LHCN-M2 (cell line): ENCODE results near the gene RAD51B. TPM values are rescaled to one million over a fixed set of nuclear protein-coding genes. Genes with fewer than 3 reads are reported as not detected.

Experiments used
- DNase-seq: peaks from one replicate; pipeline ENCODE4 v3.0.0-alpha.2; 2012; ENCODE audit warnings: low read depth
- total RNA-seq: library from RNA; depleted of rRNA; stranded (reverse); fragments of >200 nt; gene quantifications from 2 replicates; pipeline ENCODE4 v1.2.3, GENCODE V29; 2014

Gene RAD51B
- total RNA-seq, 1 experiment from 2014 or later = 14.5 TPM

DNA sequence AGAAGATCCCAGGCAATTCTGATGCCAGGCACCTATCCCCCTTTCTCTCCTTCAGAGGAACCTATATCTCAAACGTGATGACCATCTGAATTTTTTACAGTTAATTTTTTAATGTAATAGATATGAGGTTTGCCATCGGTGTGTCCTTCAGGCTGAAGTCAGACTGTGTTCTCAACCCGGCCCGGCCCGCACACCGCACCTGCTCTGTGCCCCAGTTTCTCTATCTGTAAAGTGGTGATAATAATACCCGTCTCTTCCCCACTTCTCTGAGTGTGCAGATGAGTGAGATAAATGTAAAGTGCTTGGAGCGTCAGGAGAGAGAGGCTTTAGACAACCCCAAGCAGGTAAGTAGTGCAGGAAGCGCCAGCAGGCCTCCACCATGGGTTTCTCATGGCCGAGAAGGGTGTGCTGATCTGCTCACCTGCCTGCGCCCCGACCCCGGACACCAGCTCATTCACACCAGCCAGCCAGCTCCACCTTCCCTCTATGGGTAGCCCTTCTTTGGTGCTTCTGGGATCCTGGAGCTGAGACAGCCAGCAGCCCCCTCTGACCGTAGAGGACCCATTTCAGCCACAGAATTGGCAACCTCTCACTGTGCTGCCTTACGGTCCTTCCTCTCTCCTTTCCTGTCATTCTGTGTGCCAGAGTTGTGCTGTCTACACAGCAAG lies 893.3 kb downstream of the RAD51B start:
- no peak for DNase-seq

DNA sequence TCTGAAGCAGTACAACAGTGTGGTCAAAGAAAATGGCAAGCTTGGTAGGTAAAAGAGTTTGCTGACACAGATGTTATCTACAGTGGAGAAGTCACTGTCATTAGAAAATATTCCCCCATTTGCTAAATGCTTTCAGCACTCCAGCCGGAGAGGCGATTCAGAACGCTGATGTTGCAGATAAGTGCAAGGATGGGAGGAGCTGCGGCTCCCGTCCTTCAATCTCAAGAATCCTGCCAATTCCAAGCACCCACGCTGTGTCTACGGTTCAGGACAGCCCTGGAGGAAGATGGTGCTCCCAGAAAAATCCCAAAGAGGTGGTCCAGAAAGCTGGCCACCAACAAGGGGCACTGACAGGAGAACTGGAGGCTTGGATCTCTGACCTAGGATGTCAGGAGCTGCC lies 894.2 kb downstream of the RAD51B start:
- no peak for DNase-seq

DNA sequence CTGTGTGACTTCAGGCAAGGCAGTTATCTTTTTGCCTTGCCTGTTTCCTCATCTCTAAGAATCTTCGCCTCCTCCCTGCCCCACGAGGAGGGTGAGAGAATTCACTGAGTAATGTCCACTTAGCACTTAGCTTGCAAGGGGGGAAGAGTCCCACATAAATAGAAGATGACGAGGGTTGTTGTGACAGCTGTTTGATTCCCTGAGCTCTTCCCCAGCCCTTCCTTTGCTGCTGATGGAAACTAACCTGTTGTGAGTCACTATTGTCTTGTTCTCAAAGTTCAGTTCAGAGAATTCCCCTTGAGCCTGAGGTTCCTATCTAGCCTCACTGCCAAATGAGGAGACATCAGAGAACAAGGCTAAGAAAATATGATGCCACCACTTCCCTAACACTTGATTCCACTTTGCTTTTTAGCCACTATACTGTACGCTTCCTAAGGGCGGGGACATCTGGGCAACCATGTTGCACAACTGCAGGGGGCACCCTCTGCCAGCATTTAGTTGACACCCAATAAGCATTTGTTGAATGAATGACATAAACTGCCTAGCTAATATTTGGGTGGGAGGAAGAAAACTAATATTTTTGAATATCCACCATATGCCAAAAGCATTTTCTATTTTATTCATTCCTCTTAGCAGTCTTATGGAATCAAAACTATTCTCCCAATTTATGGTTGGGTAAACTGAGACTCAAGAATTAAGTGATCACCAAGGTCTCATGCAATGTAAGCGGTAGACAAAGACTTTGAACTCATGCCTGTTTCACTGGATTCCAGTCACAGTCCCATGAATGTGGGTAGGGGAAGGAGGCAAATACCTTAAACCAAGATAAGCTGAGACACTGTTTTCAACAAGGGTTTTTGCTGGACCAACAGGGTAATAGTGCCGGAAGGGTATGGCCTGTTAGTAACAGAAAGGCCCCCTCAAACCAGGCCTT lies 895.7 kb downstream of the RAD51B start:
- DNase-seq = peak; percentile 99

DNA sequence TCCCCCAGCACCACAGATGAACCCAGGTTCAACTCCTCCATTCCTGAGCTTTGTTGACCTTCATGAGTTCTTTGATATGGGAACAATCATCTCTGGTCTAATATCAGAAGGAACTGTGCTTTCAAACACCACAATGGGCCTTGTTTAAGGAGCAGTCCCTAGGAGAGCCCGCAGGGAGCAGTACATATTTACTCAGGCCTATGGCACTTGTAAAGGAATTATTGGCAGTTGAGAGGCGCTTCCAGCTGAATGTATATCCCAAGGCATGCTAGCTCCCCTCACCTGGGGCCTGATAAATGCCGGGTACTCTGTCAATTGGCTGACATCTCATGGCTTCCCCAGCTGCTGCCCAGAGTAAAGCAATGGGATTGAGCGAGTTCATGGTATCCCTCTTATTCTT lies 897.1 kb downstream of the RAD51B start:
- DNase-seq = no peak

DNA sequence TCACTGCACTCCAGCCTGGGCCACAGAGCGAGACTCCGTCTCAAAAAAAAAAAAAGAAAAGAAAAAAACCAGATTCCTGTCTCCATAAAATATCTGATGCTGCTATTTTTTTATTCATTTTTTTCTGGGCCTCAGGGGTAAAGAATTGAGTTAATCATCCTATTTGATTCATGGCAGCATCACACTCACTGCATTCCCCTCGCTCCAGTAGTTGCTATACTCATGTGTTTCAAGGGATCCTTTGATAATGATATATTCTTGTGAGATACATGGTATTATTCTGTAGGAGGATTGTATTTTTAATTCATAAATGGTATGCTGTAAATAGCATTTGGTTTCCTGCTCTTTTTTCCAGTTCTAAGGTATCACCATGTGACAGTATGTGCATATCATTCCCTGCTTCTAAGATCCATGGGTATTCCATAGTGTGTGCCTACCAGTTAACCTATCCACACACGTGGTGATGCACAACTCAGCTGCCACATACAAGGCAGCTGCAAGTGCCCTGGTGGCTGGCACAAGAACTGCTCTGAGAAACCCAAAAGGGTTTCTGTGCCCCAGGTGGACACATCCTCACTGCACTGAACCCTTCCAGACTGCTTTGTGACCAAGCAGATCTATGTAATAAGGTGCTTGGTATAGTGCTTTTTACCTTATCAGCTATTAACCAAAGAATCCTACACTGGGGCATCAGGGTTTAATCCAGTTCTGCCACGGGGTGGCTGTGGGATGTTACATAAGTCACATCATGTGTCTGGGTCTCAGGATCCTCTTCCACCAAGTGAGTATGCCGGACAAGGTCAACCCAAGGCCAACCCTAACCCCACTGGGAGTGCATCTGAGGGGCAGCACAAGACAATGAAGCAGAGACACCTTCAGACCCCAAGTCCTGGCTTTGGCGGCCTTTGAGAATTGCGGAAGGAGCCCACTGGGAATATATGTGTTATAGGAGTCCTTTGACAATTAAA lies 898.7 kb downstream of the RAD51B start:
- DNase-seq = peak; percentile 49

DNA sequence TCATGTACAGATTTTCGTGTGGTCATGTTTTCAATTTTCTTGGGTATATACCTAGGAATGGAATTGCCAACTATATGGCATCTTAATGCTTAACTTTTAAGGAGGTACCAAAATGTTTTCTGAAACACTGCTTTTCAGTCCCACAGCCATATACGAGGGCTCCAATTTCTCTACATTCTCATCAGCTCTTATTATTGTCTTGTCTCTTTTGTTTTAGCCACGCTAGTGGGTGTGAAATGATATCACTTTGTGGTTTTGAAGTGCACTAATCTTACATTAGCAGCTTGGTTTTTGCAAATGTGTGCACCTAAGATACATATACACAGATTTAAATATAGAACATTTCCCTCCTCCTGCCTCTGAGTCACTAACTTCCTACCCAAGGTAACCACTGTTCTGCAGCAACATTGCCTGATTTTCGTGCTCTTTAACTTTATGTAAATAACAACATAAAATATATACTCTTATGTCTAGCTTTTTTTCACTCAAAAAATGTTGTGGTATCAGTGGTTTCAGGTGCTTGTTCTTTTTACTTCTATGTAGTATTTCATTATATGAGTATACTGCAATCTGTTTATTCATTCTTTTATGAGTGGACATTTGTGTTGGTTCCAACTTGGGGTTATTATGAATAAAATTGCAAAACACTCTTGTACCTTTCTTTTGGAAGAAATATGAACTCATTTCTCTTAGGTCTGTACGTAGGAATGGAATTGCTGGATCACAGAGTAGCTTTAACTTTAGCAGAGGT lies 900.2 kb downstream of the RAD51B start:
- peak; percentile 35 for DNase-seq

DNA sequence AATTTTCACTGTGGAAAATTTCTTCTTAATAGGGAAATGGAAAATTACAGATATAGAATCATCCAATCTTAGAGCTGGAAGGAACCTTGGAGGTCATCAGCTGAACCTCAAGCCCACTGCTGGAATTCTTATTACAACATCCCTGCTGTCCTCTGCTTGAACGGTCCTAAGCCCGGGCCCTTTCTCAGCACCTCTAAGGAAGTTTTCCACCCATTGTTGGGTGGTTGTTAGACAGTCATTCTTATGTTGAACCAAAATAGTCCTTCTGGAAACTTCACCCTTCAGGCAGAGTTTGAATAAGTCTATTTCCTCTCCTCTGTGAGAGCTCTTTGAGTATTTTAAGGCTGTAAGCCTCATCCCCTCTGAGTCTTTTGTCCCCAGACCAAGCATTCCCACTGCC lies 902.6 kb downstream of the RAD51B start:
- DNase-seq = no peak

DNA sequence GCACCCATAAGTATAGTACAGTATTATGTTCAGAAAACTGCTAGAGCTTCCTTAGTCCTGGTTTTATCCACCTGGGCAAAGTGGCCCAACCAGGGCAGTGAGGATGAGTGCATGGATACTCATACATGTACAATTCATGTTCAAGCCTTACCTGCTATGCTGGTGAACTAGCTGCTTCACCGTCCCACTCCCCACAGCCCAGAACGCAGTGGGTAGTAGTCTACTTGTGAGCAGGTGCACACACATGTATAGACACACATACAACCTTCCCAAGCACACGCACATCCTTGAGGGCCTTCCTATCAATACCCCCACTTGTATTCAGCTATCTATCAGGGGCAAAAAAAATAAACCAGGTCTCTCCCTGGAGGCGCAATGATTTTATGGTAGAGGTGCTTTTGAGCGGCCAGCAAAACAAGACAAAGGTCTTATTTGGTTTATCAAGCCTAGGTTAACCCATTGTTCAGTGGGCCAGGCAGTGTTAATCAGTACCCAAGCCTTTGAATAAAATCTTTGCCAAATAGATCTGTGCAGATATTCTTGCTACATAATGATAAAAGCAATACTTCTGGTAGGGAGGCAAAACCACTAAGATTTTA lies 903.5 kb downstream of the RAD51B start:
- DNase-seq = no peak

DNA sequence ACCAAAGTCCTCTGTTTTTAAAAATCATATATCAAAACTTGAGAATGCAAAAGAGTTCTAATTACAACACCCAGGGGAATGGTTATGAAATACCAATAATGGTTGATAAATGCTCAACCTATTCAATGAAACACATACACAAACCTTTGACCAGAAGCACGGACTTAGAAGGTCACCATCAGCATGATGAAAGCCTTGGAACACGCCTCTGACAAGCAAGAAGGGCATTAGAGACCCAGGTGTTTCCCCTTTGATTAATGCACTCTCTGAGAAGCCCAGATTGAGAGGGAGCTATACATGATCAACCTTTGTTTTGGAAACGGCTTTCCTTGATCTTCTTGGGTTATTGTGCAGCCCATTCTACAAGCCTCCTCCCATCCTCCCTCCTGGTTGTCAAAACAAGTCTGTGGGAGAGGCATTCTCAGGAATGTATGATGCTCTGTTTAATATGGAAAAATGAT lies 904.3 kb downstream of the RAD51B start:
- DNase-seq = no peak

DNA sequence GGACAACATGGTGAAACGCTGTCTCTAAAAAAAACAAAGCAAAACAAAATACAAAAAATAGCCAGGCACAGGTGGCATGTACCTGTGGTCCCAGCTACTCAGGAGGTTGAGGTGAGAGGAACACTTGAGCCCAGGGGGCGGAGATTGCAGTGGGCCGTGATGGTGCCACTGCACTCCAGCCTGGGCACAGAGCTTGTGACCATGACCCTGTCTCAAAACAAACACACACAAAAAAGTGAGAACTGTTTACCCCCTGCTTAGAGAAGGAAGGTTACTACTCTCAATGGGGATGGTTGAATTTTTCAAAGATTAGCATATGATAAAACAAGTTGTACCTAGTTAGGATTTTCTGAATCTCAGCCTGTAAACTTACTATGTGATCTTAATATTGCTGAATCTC lies 905.3 kb downstream of the RAD51B start:
- no peak for DNase-seq

DNA sequence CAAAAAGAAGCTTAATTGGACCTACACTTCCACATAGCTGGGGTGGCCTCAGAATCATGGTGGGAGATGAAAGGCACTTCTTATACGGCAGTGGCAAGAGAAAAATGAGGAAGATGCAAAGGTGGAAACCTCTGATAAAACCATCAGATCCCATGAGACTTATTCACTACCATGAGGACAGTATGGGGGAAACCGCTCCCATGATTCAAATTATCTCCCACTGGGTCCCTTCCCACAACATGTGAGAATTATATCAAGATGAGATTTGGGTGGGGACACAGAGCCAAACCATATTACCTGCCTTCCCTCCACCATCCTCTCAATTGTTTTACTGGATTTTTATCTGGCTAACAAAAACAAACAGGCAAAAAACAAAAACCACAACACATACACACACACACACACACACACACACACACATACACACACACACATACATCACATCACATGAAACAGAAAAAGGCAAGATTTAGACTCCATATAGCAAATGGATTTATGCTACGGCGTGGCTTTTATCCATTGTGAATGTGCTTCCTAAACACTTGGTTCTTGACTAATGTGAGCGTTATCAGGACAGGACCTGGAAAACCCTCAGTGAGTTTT lies 906.6 kb downstream of the RAD51B start:
- no peak for DNase-seq

DNA sequence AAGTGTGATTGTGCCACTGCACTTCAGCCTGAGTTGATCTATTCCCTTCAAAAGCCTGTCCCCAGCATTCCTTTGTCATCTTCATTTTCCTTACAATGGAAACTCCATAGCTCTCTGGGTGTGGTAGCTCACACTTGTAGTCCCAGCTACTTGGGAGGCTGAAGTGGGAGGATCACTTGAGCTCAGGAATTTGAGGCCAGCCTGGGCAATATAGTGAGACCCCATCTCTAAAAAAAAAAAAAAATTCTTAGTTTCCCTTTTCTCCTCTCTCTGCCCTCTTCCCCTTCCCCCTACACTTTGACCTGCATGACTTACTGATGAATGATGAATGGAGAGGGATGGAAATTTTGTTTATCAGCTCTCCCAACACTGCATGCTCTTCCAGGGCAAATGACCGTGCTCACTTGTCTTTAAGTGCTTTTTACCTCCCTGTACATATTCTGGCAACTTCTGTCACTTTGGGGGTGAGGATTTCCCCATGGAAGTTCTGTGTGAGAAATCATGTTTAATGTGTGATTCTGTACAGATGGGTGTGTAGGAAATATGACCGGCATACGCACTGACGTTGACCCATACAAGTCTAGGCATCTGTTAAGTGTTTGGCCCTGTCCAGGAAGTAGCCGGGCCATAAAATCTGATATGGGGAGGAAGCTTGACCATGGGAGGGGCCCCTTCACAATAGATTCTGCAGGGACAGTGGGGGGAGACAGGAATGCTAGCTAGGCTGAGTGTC lies 907.9 kb downstream of the RAD51B start:
- no peak for DNase-seq

DNA sequence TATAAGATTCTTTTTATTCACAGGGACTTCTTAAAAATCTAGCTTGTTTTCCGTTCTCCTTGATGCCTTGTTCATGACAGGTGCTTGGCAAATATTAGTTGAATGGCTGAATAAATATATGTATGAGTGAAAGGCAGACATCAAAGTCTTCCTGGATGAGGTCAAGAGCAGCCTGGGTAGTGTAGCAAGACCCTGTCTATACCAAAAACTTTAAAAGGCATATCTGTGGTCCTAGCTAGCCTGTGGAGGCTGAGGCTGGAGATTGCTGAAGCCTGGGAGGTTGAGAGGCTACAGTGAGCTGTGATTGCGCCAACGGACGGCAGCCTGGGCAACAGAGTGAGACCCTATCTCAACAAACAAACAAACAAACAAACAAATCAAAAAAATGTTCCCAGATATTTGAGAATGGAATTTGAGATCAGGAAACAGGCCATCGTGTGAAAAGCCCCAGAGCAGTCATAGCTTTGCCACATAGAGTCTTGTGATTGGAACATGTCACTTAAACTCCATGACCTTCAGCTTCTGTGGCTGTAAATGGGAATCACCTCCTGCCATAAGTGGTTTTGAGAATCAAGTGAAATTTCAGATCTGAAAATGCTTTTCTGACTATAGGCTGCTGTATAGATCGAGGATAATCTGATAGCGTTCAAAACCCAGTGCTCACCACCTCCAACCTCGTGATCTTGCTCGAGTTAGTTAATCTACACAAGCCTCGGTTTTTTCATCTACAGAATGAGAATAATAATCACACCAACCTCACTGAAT lies 908.9 kb downstream of the RAD51B start:
- DNase-seq = no peak

DNA sequence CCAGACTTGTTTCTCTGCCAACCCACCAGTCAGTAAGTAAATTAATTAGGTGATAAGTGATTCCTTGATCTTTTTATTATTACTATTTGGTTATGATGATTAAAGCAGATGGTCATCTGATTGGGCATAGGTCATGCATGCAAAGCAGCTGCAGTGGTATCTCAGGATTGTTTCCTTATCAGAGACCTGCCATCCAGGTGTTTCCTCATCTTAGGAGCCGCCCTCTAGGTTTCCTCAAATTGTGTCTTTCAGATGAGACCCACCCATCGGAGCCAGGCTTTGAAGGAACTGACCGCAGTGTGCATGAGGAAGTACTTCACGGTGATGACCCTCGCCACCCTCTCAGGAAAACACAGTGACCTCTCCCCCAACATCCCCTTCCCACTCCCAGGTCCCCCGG lies 910.0 kb downstream of the RAD51B start:
- DNase-seq = no peak

DNA sequence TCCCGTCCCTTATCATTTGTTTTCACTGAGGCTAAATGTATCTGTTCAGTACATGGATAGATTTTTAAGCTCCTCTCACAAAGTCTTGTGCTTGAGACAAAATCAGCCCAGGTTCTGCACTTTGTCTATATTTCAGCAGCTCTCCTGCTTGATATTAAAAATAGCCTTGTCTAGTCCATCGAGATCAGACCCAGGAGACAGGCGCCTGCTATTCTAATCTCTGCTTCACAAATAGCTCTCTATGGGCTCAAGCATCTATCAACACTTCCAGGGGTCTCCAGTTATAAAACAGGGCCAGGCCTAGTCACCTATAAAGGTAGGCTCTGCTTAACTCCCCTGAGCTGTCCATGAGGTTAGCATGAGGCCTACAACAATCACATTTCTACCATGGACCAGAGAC lies 910.8 kb downstream of the RAD51B start:
- no peak for DNase-seq

DNA sequence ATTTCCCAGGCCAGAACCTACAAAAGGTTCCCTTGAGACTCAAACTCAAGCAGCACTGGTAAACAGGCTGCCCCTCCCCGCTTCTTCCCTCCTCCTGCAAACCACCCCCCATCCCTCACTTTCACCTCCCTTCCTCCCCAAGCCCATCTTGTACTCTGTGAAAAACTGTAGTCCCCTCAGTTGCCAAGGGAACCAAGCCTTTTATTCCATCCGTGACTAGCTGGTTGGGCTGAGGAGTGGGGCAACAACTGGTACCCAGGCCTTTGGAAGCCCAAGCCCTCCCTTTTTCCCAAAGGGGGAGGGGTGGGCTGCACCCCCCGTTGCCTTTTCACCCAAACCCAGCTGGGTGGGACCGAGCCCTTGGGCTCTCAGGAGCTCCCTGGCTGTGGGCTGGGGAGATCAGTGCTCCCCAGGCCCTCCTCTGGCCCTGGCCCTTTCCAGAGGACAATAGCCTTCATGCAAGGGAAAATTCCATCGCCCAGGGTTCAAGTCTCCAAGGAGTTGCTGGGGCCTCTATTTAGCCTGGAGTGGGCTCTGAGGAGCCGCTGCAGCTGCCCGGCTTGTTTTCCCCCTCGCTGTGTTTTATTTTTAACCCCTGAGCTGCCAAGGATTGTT lies 911.3 kb downstream of the RAD51B start:
- DNase-seq = no peak

DNA sequence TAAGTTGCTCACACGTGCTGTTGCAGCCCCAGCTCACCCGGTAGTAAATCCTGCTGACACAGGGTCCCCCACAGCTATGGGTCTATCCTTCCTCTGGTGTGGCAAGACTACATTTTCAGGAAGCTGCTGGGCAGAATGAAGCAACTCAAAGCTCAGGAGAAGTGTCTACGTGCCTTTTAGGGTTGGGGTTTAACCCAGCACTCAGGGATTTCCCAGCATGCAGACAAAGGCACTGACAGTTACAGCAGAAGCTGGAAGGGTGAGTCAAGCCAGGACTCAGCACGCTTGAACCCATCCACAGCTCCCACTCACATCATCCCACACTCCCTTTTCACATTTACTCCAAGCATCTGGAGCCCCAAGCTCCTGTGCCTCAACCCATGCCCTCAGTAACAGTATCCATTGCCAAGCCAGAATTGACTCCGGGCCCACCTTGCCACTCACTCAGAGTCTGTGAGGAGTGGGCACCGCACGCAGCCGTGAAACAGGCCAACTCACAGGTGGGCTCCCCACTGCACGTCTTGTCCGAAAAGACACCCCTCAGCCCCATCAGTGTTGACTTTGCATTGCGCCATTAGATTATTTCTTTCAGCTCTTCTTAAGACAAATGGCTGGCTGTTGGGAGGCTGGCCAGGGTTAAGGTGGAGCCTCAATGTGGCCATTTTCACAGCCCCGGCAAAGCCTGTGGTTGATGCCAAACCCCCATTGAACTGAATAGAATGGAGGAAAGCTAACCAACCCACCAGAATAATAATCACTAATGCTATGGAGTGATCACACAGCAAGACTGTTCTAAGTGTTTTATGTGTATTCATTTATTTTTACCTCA lies 913.7 kb downstream of the RAD51B start:
- DNase-seq = no peak
